Mesodermal cell (in vitro differentiated cells): ENCODE data around the gene CD82.

ENCODE experiments used
- H3K27ac ChIP-seq: 2 replicates; pipeline ENCODE4 v1.7.0; 2013; ENCODE audit warnings: mild to moderate bottlenecking, low read depth, low read length, moderate library complexity; ENCODE audit not compliant: severe bottlenecking
- H3K36me3 ChIP-seq: 2 replicates; pipeline ENCODE4 v1.7.1; 2013; ENCODE audit warnings: mild to moderate bottlenecking, low read length, moderate library complexity; ENCODE audit not compliant: control insufficient read depth, insufficient read depth
- H3K4me1 ChIP-seq: one replicate; pipeline ENCODE4 v1.7.1; 2013; ENCODE audit warnings: mild to moderate bottlenecking, low read length; ENCODE audit not compliant: insufficient read depth, control insufficient read depth, poor library complexity, severe bottlenecking
- H3K4me3 ChIP-seq: 2 replicates; pipeline ENCODE4 v1.7.0; 2013; ENCODE audit warnings: low read length, control low read depth, mild to moderate bottlenecking; ENCODE audit not compliant: insufficient read depth, poor library complexity, severe bottlenecking; ENCODE audit errors: extremely low read depth
- H3K9me3 ChIP-seq: 2 replicates; pipeline ENCODE4 v1.7.1; 2013; ENCODE audit warnings: mild to moderate bottlenecking, low read length, moderate library complexity; ENCODE audit not compliant: control insufficient read depth
- WGBS, 2 experiments: methylation state at CpG; one replicate each; pipeline ENCODE4 v1.1.5; 2013; ENCODE audit warnings: missing lambda C conversion rate in 2 of 2; ENCODE audit not compliant: insufficient coverage in 2 of 2; 5-methylcytosine and 5-hydroxymethylcytosine counted together

Gene CD82

GRCh38 chr11:44525473-44526252 lies 39.8 kb upstream of the CD82 start:
- Histone ChIP-seq H3K9me3 (no peaks in the 10 kb centered on the region), H3K36me3 (no peaks in the 10 kb centered on the region), H3K4me3 (no peak overlapping the region), H3K4me1 (peaks cover 8% of the 10 kb centered on the region), H3K27ac (no peak overlapping the region)
- WGBS, 2 experiments, result 94 to 95% methylated on average over 14 to 19 of the region's 20 CpGs

GRCh38 chr11:44526438-44526837 lies 39.0 kb upstream of the CD82 start:
- no peaks in the 10 kb centered on the region for H3K36me3 ChIP-seq
- H3K4me3 ChIP-seq, result no peak overlapping the region
- H3K9me3 ChIP-seq, result no peaks in the 10 kb centered on the region
- peaks cover 8% of the 10 kb centered on the region for H3K4me1 ChIP-seq
- no peak overlapping the region for H3K27ac ChIP-seq
- WGBS, 2 experiments, result 63 to 78% methylated on average over 6 to 11 of the region's 12 CpGs

- 74 to 80% methylated on average over 6 to 10 of the region's 10 CpGs for WGBS, 2 experiments
- no peaks in the 10 kb centered on the region for H3K36me3 ChIP-seq
- no peak overlapping the region for H3K4me3 ChIP-seq
- H3K27ac ChIP-seq, result peak overlapping the region; percentile 4
- H3K4me1 ChIP-seq, result peaks cover 8% of the 10 kb centered on the region
- no peaks in the 10 kb centered on the region for H3K9me3 ChIP-seq
These were observed 38.0 kb upstream of the CD82 start for GRCh38 chr11:44527476-44527875.

- no peak overlapping the region for H3K27ac ChIP-seq
- 58 to 68% methylated on average over 7 of the region's 8 CpGs for WGBS, 2 experiments
- H3K36me3 ChIP-seq, result no peaks in the 10 kb centered on the region
- no peak overlapping the region for H3K4me3 ChIP-seq
- no peaks in the 10 kb centered on the region for H3K9me3 ChIP-seq
- H3K4me1 ChIP-seq, result peaks cover 8% of the 10 kb centered on the region
These were observed 37.4 kb upstream of the CD82 start for GRCh38 chr11:44528103-44528502.

GRCh38 chr11:44528581-44528980 lies 36.9 kb upstream of the CD82 start:
- H3K27ac ChIP-seq, result no peak overlapping the region
- H3K4me3 ChIP-seq, result no peak overlapping the region
- H3K9me3 ChIP-seq, result no peaks in the 10 kb centered on the region
- 53 to 89% methylated on average over 1 to 2 of the region's 2 CpGs for WGBS, 2 experiments
- H3K36me3 ChIP-seq, result no peaks in the 10 kb centered on the region
- H3K4me1 ChIP-seq, result peaks cover 8% of the 10 kb centered on the region

GRCh38 chr11:44529895-44530412 lies 35.5 kb upstream of the CD82 start:
- Histone ChIP-seq H3K4me1 (peaks cover 8% of the 10 kb centered on the region), H3K9me3 (no peaks in the 10 kb centered on the region), H3K27ac (no peak overlapping the region), H3K36me3 (no peaks in the 10 kb centered on the region), H3K4me3 (no peak overlapping the region)
- WGBS, 2 experiments, result 93 to 94% methylated on average over 7 of the region's 7 CpGs

GRCh38 chr11:44530413-44531115 lies 34.9 kb upstream of the CD82 start:
- no peak overlapping the region for H3K4me3 ChIP-seq
- WGBS, 2 experiments, result 75 to 77% methylated on average over 7 to 8 of the region's 9 CpGs
- no peaks in the 10 kb centered on the region for H3K9me3 ChIP-seq
- H3K36me3 ChIP-seq, result no peaks in the 10 kb centered on the region
- H3K27ac ChIP-seq, result no peak overlapping the region
- peaks cover 8% of the 10 kb centered on the region for H3K4me1 ChIP-seq

GRCh38 chr11:44531116-44531504 lies 34.4 kb upstream of the CD82 start:
- H3K4me3 ChIP-seq, result no peak overlapping the region
- H3K9me3 ChIP-seq, result no peaks in the 10 kb centered on the region
- H3K36me3 ChIP-seq, result no peaks in the 10 kb centered on the region
- peaks cover 8% of the 10 kb centered on the region for H3K4me1 ChIP-seq
- H3K27ac ChIP-seq, result no peak overlapping the region
- 69 to 76% methylated on average over 6 to 7 of the region's 9 CpGs for WGBS, 2 experiments

- Histone ChIP-seq H3K9me3 (no peaks in the 10 kb centered on the region), H3K4me3 (no peak overlapping the region), H3K27ac (no peak overlapping the region), H3K36me3 (no peaks in the 10 kb centered on the region), H3K4me1 (peaks cover 8% of the 10 kb centered on the region)
- 95 to 96% methylated on average over 7 to 8 of the region's 8 CpGs for WGBS, 2 experiments
These were observed 33.8 kb upstream of the CD82 start for GRCh38 chr11:44531636-44532035.

- Histone ChIP-seq H3K4me1 (peaks cover 4% of the 10 kb centered on the region), H3K4me3 (no peak overlapping the region), H3K9me3 (no peaks in the 10 kb centered on the region), H3K36me3 (no peaks in the 10 kb centered on the region), H3K27ac (no peak overlapping the region)
- WGBS, 2 experiments, result 81 to 96% methylated on average over 2 of the region's 4 CpGs
These were observed 32.7 kb upstream of the CD82 start for GRCh38 chr11:44532809-44533208.
